Subcutaneous adipose tissue (tissue), 4 donors: ENCODE results near the gene PPP2R3C. TPM values are rescaled to one million over a fixed set of nuclear protein-coding genes. Genes with fewer than 3 reads are reported as not detected.

Experiments
- total RNA-seq, 4 donors: library from RNA; depleted of rRNA; stranded (reverse); fragments of >200 nt; gene quantifications; one replicate each; pipeline ENCODE4 v1.1.0, GENCODE V29; 2016
- TF ChIP-seq, protein P1 (sequence below): fragments of 450-650 bp; IDR thresholded peaks from one replicate; pipeline ENCODE4 v1.5.1; 2016; ENCODE audit warnings: low read depth, mild to moderate bottlenecking, control low read depth, antibody characterized with exemption, moderate library complexity

The PPP2R3C gene
- total RNA-seq, 4 donors from 2014 or later: 26.9 to 50.2 (median 30.4) TPM

DNA sequence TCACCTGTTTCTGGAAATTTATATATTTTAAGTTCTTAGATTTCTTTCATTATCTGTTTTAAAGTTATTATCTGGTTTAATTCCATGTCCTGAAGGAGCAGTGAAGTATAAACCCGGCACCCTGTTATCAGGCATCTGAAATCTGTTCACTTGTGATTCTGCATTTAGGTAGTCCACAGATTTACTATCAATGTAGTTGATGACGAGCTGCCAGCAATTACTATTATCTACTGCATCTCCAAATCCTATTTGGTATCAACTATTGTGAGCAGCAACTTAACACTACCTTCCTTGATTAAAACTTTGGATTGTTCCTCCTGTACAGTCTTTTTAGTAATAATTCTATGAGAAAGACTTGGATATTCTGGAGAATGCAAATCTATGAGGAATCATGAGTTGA is 36.7 kb upstream of the PPP2R3C start:
- TF ChIP-seq, protein P1, sequence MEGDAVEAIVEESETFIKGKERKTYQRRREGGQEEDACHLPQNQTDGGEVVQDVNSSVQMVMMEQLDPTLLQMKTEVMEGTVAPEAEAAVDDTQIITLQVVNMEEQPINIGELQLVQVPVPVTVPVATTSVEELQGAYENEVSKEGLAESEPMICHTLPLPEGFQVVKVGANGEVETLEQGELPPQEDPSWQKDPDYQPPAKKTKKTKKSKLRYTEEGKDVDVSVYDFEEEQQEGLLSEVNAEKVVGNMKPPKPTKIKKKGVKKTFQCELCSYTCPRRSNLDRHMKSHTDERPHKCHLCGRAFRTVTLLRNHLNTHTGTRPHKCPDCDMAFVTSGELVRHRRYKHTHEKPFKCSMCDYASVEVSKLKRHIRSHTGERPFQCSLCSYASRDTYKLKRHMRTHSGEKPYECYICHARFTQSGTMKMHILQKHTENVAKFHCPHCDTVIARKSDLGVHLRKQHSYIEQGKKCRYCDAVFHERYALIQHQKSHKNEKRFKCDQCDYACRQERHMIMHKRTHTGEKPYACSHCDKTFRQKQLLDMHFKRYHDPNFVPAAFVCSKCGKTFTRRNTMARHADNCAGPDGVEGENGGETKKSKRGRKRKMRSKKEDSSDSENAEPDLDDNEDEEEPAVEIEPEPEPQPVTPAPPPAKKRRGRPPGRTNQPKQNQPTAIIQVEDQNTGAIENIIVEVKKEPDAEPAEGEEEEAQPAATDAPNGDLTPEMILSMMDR: no peak

DNA sequence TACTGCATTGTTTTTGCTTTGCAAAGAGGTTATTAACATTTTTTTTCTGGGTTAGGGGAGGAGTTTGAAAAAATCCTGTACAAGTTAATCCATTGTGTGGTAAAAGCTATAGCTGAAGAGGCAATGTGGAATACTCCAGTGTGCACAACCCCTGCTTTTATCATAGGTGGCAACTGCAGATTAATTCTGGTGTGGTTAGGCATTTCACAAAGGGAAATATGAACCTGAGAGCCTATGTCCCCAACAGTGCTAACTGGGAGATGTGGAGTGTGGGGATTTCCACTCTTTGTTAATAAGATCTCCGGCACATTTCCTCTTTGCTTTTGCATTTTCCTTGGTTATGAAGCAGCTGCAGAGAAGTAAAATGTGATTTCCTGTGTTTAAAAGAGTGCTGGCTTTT is 34.2 kb upstream of the PPP2R3C start:
- TF ChIP-seq, protein P1: no peak

DNA sequence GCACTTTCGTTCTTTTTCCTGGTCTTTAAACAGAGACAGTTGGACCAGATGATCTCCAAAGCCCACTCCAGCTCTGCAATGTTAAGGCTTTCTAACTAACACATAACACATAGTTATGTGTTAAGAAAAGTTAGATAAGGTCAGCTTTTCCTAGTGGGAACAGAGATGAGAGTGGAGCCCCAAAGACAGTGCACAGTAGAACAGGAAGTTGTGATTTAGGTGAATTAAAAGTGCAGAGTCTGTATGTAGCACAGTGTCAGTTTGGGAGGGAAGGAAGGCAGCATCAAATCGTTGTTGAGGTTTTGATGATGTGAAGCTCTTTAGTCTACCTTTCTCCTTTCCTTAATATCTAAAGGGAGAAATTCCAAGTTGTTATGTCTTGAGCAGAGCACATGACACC is 32.2 kb upstream of the PPP2R3C start:
- TF ChIP-seq, protein P1: no peak

DNA sequence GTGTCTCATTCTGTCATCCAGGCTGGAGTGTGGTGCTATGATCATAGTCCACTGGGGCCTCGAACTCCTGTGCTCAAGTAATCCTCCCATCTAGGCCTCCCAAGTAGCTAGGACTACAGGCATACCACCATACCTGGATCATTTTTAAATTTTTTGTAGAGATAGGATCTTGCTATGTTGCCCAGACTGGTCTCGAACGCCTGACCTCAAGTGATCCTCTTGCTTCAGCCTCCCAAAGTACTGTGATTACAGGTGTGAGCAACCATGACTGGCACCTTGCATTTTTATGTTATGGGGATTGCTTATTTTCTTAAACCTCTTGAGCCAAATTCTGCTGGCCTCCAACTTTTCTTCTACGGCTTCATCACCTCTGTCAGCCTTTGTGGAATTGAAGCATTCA is 27.4 kb upstream of the PPP2R3C start:
- TF ChIP-seq, protein P1: no peak

DNA sequence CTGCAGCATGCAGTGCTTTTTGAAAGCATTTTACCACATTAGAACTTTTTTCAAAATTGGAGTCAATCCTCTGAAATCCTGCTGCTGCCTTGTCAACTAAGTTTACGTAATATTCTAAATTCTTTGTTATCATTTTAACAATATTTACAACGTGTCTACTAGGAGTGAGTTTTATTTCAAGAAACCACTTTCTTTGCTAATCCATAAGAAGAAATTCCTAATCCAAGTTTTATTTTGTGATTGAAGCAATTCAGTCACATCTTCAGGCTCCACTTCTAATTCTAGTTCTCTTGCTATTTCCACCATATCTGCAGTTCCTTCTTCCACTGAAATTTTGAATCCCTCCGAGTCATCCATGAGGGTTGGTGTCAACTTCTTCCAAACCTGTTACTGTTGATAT is 25.9 kb upstream of the PPP2R3C start:
- TF ChIP-seq, protein P1: no peak

DNA sequence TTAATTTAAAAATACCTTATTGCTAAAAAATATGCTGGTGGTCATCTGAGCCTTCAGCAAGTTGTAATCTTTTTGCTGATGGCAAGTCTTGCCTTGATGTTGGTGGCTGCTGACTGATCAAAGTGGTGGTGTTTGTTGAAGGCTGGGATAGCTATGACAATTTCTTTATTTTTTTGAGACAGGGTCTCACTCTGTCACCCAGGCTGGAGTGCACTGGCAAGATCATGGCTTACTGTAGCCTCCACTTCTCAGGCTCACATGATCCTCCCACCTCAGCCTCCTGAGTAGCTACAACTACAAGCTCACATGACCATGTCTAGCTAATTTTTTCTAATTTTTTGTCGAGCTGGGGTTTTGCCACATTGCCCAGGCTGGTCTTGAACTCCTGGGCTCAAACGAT is 25.4 kb upstream of the PPP2R3C start:
- TF ChIP-seq, protein P1: no peak

DNA sequence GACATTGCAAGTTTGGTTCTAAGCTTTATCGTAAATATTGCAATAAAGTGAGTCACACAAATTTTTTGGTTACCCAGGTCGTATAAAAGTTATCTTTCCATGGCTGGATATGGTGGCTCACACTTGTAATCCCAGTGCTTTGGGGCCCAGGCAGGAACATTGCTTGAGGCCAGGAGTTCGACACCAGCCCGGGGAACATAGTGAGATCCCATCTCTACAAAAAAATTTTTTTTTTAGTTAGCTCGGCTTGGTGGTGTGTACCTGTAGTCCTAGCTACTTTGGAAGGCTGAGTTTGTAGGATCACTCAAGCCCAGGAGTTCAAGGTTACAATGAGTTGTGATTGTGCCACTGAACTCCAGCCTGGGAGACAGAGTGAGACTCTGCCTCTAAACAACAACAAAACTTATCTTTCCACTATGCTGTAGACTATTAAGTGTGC is 24.9 kb upstream of the PPP2R3C start:
- TF ChIP-seq, protein P1: no peak
